IMR-90 (cell line): ENCODE results near the gene ZSWIM8. TPM values are rescaled to one million over a fixed set of nuclear protein-coding genes. Genes with fewer than 3 reads are reported as not detected.

Experiments used
- ATAC-seq: fragments of 200-7000 bp; cut with Tn5 transposase; 2 replicates; pipeline ENCODE4 v1.9.1; 2020; ENCODE audit warnings: low read depth, mild to moderate bottlenecking, moderate library complexity
- BruUV-seq: library from RNA; stranded (reverse); fragments of 400-500 nt; replicated peaks from 2 replicates; lab custom pipeline; 2021; lab: Mats Ljungman, UMichigan
- CTCF ChIA-PET: fragments of 300-600 bp; formaldehyde crosslinking; extraction: SDS; loops from one replicate; lab custom pipeline; 2021; ENCODE audit warnings: antibody characterized with exemption; lab: Yijun Ruan, JAX
- POLR2A ChIA-PET: fragments of 300-600 bp; sonication (Branson Sonifier 250); formaldehyde crosslinking; loops from one replicate; lab custom pipeline; 2022; ENCODE audit warnings: antibody characterized with exemption; ENCODE audit not compliant: unreplicated experiment; lab: Charles Lee
- DNase-seq: peaks from one replicate; pipeline ENCODE4 v3.0.0; 2013
- H2AFZ ChIP-seq: replicated peaks from 2 replicates; pipeline ENCODE3; 2013; ENCODE audit warnings: low read length, mild to moderate bottlenecking; ENCODE audit not compliant: poor library complexity
- H2AK5ac ChIP-seq: 2 replicates; pipeline ENCODE4 v1.6.1; 2013; ENCODE audit warnings: low read depth, low read length, inconsistent platforms
- H2AK9ac ChIP-seq: replicated peaks from 2 replicates; pipeline ENCODE3; 2013; ENCODE audit warnings: mild to moderate bottlenecking, low read depth, low read length, moderate library complexity; ENCODE audit not compliant: poor library complexity
- H2BK120ac ChIP-seq: 2 replicates; pipeline ENCODE4 v1.6.1; 2013; ENCODE audit warnings: low read depth, low read length, inconsistent platforms
- H2BK15ac ChIP-seq: 3 replicates; pipeline ENCODE4 v1.6.1; 2013; ENCODE audit warnings: low read depth, low read length, inconsistent platforms
- H2BK20ac ChIP-seq: 2 replicates; pipeline ENCODE4 v1.6.1; 2013; ENCODE audit warnings: low read depth, mild to moderate bottlenecking, inconsistent platforms, low read length, moderate library complexity
- H2BK5ac ChIP-seq: 2 replicates; pipeline ENCODE4 v1.6.1; 2013; ENCODE audit warnings: mild to moderate bottlenecking, low read depth, low read length, inconsistent platforms; ENCODE audit not compliant: poor library complexity, severe bottlenecking
- H3K14ac ChIP-seq: replicated peaks from 2 replicates; pipeline ENCODE4 v1.6.1; 2013; ENCODE audit warnings: low read depth, low read length, inconsistent platforms
- H3K18ac ChIP-seq: 2 replicates; pipeline ENCODE4 v1.6.1; 2013; ENCODE audit warnings: low read depth, low read length, control low read depth
- H3K23ac ChIP-seq: 2 replicates; pipeline ENCODE4 v1.6.1; 2013; ENCODE audit warnings: low read depth, low read length, inconsistent platforms
- H3K27ac ChIP-seq: 2 replicates; pipeline ENCODE4 v1.5.1; 2013; ENCODE audit warnings: mild to moderate bottlenecking, control low read depth, low read length; ENCODE audit not compliant: insufficient read depth
- H3K27me3 ChIP-seq: 2 replicates; pipeline ENCODE4 v1.6.1; 2013; ENCODE audit warnings: low read length; ENCODE audit not compliant: control insufficient read depth, insufficient read depth
- H3K36me3 ChIP-seq: 2 replicates; pipeline ENCODE4 v1.6.1; 2013; ENCODE audit warnings: low read length, mixed read lengths; ENCODE audit not compliant: control insufficient read depth, insufficient read depth
- H3K4ac ChIP-seq: 2 replicates; pipeline ENCODE4 v1.6.1; 2013; ENCODE audit warnings: low read depth, low read length, inconsistent platforms
- H3K4me1 ChIP-seq: 2 replicates; pipeline ENCODE4 v1.6.1; 2013; ENCODE audit warnings: low read length, mixed read lengths; ENCODE audit not compliant: control insufficient read depth, insufficient read depth
- H3K4me2 ChIP-seq: 2 replicates; pipeline ENCODE4 v1.6.1; 2013; ENCODE audit warnings: low read depth, mild to moderate bottlenecking, control low read depth, low read length, moderate library complexity
- H3K4me3 ChIP-seq: 2 replicates; pipeline ENCODE4 v1.5.1; 2013; ENCODE audit warnings: low read depth, mild to moderate bottlenecking, control low read depth, low read length, moderate library complexity; ENCODE audit not compliant: insufficient read depth
- H3K56ac ChIP-seq: 2 replicates; pipeline ENCODE4 v1.6.1; 2013; ENCODE audit warnings: low read length, inconsistent platforms; ENCODE audit not compliant: insufficient read depth; ENCODE audit errors: extremely low read depth
- H3K79me1 ChIP-seq, 2 experiments: 2 replicates each; pipeline ENCODE4 v1.6.1; 2013; ENCODE audit warnings: low read length in 2 of 2, inconsistent platforms in 1 of 2, low read depth in 1 of 2
- H3K9ac ChIP-seq: 2 replicates; pipeline ENCODE4 v1.6.1; 2013; ENCODE audit warnings: low read depth, low read length, control low read depth
- H3K9me1 ChIP-seq: 2 replicates; pipeline ENCODE4 v1.6.1; 2013; ENCODE audit warnings: low read length, inconsistent platforms; ENCODE audit not compliant: insufficient read depth
- H3K9me3 ChIP-seq: 2 replicates; pipeline ENCODE4 v1.6.1; 2013; ENCODE audit warnings: low read length; ENCODE audit not compliant: control insufficient read depth, insufficient read depth
- H4K20me1 ChIP-seq: 2 replicates; pipeline ENCODE4 v1.6.1; 2013; ENCODE audit warnings: low read length, inconsistent platforms; ENCODE audit not compliant: insufficient read depth
- H4K5ac ChIP-seq: 2 replicates; pipeline ENCODE4 v1.6.1; 2013; ENCODE audit warnings: mild to moderate bottlenecking, low read depth, low read length, control low read depth
- H4K8ac ChIP-seq, 2 experiments: 2 replicates each; pipeline ENCODE4 v1.6.1; 2013; ENCODE audit warnings: low read depth in 2 of 2, low read length in 2 of 2, control low read depth in 1 of 2, inconsistent platforms in 1 of 2
- H4K91ac ChIP-seq: 2 replicates; pipeline ENCODE4 v1.6.1; 2013; ENCODE audit warnings: low read depth, low read length, inconsistent platforms; ENCODE audit not compliant: insufficient read depth
- BHLHE40 ChIP-seq: fragments of 150-350 bp; IDR thresholded peaks from 2 replicates; pipeline ENCODE4 v1.6.1; 2016; ENCODE audit warnings: mild to moderate bottlenecking, low read depth, low read length
- MXI1 ChIP-seq: IDR thresholded peaks from 2 replicates; pipeline ENCODE4 v1.6.1; 2012; ENCODE audit warnings: low read depth, mild to moderate bottlenecking, low read length, moderate library complexity, borderline replicate concordance
- WGBS, 2 experiments: methylation state at CpG; one replicate each; pipeline versions ENCODE4 v1.1.5 to v1.1.7; 2013; ENCODE audit warnings: missing lambda C conversion rate in 2 of 2; ENCODE audit not compliant: insufficient read length in 1 of 2; ENCODE audit errors: extremely low coverage in 2 of 2; 5-methylcytosine and 5-hydroxymethylcytosine counted together
- dilution Hi-C: fragments of 300-500 bp; cut with HindIII; formaldehyde crosslinking; loops from one replicate; pipeline ENCODE4 v1.14.3; 2018; ENCODE audit warnings: low sequenced_read_pairs; ENCODE audit not compliant: unreplicated experiment
- in situ Hi-C: fragments of 300-500 bp; cut with MboI; formaldehyde crosslinking; loops from 3 replicates; pipeline ENCODE4 v1.14.3; 2019; ENCODE audit warnings: low sequenced_read_pairs, inconsistent platforms, mixed read lengths
- intact Hi-C: fragments of 100-400 bp; cut with micrococcal nuclease; formaldehyde crosslinking; loops from 2 replicates; pipeline ENCODE4 v1.10.0; 2022
- polyA plus RNA-seq, 3 experiments: library from polyadenylated mRNA; depleted of rRNA; stranded (reverse); fragments of >200 nt; gene quantifications; 2 replicates each; pipeline ENCODE4 v1.2.3, GENCODE V29; 2012; ENCODE audit warnings: low replicate concordance in 1 of 3
- total RNA-seq: library from RNA; depleted of rRNA; stranded (reverse); fragments of >200 nt; gene quantifications from 2 replicates; pipeline ENCODE4 v1.2.3, GENCODE V29; 2012

Gene ZSWIM8
- total and polyA plus RNA-seq, 2 of the 4 experiments (the other 2 are of a cell fraction): 16.8 to 103 TPM

- peaks cover 47 to 74% of the 10 kb centered on the region in 2 experiments for H3K79me1 ChIP-seq
- 100% methylated on average over 4 of the region's 6 CpGs; no CpG with 5 or more reads in 1 of the 2 experiments for WGBS, 2 experiments
- H2AK9ac ChIP-seq: no peak overlapping the region
- no peak overlapping the region for H2BK5ac ChIP-seq
- peaks cover 21% of the 10 kb centered on the region for H3K9me1 ChIP-seq
- no peak overlapping the region for H3K18ac ChIP-seq
- H3K4ac ChIP-seq: no peak overlapping the region
- no peak overlapping the region for H2BK20ac ChIP-seq
- H2AFZ ChIP-seq: no peak overlapping the region
- H3K14ac ChIP-seq: no peak overlapping the region
- peaks cover 19% of the 10 kb centered on the region; the same call in 1 of the 2 replicates for H4K20me1 ChIP-seq
- no peak overlapping the region for H4K8ac ChIP-seq
- H3K23ac ChIP-seq: no peak overlapping the region
- no peak overlapping the region for H2BK120ac ChIP-seq
- no peak overlapping the region for H4K91ac ChIP-seq
- POLR2A ChIA-PET: no interaction called here
- no peak for TF ChIP-seq MXI1
- TF ChIP-seq BHLHE40: no peak
- H4K5ac ChIP-seq: no peak overlapping the region
- H3K9ac ChIP-seq: no peak overlapping the region
- dilution Hi-C loops (no loop called here), in situ Hi-C loops (no loop called here), intact Hi-C loops (no loop called here)
- no peak overlapping the region for H3K4me3 ChIP-seq
- H3K4me2 ChIP-seq: no peak overlapping the region
- no TSS peak for BruUV-seq
- H3K4me1 ChIP-seq: peaks cover 9% of the 10 kb centered on the region
- H3K27ac ChIP-seq: no peak overlapping the region
- ATAC-seq: no peak
- H2AK5ac ChIP-seq: no peak overlapping the region
- H3K9me3 ChIP-seq: no peaks in the 10 kb centered on the region
- H2BK15ac ChIP-seq: no peak overlapping the region
- no peaks in the 10 kb centered on the region for H3K27me3 ChIP-seq
- peaks cover 79% of the 10 kb centered on the region for H3K36me3 ChIP-seq
- no peak for DNase-seq
- no peak overlapping the region for H3K56ac ChIP-seq
- CTCF ChIA-PET: interaction anchor here (0.6 to 1.1 kb wide), 2 partner anchors 20 to 409 kb away, joined by 4 read pairs; partner anchors contain the start of gene SEC24C
Observed at GRCh38 chr10:73765066-73765465, 20.3 kb upstream of the ZSWIM8 start.
